NCI-H2196 treated with DMSO at 0.1 percent for 48 hours (cell line): ENCODE data around the gene QRICH2.
A peak's percentile ranks its signal among the peaks of the same experiment; 100 is the strongest.
"Not testable (repeated sequence)": the region's sequence is repeated elsewhere in the genome, so short reads cannot be mapped to it uniquely, and the experiment has no call there.

ENCODE experiments used
- DNase-seq: peaks from one replicate; lab custom pipeline; 2025; ENCODE audit not compliant: unreplicated experiment; lab: John Stamatoyannopoulos, UW

QRICH2 gene

DNA sequence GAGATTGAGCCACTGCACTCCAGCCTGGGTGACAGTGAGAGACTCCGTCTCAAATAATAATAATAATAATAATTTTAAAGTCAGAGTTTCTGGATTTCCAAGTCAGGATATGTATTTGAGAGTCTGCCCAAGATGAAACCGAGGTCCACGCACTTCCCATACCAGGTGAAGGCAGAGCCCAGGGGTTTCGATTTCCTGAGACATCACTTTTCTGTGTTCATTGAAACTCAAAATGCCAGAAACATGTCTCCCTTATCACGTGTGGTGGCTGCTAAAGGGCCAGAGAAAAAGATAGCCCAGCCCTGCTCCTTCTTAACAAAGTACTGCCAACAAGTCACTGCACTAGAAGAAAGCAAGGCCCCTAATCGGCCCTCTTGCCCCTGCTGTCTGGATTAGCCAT lies 57.9 kb downstream of the QRICH2 start:
- DNase-seq, result no peak

DNA sequence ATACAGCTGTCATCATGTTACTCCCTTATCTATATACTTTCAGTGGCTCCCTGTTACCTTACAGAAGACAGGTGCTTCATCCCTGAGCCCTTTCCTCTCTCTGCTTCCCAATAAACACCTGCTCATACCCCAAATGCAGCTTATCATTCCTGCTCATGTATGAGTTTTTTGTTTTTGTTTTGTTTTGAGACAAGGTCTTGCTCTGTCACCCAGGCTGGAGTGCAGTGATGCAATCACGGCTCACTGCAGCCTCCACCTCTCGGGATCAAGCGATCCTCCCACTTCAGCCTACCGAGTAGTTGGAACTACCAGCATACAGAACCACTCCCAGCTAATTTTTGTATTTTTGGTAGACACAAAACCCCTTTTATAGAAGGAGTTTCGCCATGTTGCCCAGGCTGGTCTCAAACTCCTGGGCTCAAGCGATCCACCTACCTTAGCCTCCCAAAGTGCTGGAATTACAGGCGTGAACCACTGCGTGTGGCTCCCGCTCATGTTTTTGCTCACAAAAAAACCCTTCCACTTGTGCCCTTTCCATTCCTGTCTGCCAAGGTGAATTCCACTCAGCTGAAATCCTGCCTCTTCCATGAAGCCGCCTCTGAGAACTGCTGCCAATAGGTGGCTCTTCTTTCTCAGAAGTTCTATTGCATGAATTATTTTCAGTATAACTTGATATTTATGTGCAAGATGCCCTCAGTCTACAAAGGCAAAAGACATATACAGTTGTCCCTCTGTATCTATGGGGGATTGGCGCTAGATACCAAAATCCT lies 59.9 kb downstream of the QRICH2 start:
- DNase-seq, result no peak

DNA sequence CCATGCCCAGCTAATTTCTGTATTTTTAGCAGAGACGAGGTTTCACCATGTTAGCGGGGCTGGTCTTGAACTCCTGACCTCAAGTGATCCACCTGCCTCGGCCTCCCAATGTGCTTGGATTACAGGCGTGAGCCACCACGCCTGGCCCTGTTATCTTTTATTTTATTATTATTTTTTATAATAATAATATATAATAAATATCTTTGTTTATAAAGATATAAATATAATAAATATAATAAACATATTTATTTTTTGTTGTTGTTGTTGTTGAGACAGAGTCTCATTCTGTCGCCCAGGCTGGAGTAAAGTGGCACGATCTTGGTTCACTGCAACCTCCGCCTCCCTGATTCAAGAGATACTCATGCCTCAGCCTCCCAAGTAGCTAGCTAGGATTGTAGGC lies 60.8 kb downstream of the QRICH2 start:
- DNase-seq, result no peak

DNA sequence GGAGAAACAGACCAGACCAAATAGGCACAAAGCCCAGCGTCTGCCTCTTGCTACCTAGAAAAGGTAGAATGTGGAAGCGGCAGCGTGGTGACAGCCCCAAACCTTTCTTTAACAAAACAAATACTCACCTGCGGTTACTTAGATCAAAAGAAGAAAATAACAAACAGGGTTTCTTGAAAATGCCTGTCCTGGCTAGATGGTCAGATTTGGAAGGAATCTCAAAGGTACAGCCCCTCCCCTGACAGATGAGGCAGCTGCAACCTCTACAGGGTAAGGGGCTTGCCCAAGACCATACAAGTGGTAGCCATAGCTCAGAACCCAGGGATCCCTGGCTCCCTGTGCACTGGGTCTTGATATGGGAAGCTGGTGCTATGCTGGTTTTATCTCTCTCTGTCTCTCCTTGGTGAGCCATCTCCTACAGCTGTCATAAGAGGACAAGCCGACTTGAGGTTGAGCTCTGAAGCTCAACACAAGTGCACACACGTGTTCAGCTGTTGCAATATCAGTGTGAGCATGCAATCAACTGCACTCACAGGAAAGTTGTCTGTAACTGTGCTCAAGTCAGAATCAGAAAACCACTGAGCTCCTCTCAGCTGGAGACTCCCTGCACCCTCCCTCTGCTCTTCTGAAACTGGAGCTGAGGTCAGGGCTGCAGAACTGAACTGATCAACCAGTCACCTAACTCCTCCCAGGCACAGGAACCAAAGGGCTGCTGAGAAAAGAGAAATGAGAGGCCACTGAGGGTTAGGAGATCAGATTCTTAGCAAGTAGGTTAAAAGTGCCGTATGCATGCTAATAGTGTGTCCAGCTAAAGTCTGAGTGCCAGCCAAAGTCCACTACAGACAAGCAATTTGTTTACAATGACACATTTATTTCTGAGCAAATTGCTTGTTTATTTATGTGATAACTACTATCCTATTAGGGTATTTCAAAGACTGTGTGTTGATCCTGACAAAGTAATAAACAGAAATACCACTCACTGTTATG lies 61.7 kb downstream of the QRICH2 start:
- DNase-seq, result no peak

DNA sequence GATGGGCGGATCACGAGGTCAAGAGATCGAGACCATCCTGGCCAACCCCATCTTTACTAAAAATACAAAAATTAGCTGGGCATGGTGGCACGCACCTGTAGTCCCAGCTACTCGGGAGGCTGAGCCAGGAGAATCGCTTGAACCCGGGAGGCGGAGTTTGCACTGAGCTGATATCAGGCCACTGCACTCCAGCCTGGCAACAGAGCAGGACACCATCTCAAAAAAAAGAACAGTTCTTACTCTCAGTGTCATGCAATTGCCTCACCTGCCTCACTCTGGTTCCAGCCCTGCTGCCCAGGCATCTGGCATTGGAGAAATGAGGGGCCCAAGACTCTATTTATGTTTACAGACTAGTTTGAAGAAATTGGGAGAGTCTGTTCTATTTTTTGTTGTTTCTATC lies 63.4 kb downstream of the QRICH2 start:
- DNase-seq, result not testable (repeated sequence)

DNA sequence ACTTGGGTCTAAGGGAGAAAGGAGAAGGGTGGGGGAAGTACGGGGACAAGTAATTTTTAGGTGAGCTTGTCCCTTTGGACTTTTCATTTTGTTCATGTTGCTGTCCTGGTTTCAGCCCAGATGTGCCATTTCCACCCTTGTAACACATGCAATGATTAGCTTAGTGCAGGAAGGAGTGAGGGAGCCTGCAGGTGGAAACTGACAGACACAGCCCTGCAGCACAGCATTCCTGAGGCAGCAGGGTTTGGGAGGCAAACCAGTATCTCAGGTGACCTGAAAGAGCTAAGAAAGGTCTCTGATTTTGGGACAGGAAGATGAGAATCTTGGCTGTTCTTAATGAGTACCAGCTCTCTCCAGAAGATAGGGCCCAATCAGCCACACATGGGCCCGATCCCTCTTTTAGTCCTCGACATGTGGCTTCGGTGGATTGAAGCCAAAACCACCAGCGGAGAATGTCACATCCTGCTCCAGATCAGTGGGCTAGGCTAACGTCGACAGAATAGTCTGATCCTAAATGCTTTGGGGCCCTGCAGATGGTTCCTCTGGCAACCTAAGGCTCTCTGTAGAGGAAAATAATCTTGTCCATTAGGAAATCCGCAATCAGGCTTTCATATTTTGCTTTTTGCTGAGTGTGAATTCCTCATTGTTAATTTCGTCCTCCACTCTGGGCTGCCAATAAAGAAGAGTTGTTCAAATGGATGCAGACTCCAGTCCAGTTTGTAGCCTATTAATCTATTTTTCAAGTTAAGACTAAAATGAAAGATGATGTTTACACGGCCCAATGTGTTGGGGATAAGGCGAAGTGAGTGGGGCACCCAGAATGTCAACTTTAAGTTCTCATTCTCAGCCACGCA lies 64.0 kb downstream of the QRICH2 start:
- DNase-seq, result no peak

DNA sequence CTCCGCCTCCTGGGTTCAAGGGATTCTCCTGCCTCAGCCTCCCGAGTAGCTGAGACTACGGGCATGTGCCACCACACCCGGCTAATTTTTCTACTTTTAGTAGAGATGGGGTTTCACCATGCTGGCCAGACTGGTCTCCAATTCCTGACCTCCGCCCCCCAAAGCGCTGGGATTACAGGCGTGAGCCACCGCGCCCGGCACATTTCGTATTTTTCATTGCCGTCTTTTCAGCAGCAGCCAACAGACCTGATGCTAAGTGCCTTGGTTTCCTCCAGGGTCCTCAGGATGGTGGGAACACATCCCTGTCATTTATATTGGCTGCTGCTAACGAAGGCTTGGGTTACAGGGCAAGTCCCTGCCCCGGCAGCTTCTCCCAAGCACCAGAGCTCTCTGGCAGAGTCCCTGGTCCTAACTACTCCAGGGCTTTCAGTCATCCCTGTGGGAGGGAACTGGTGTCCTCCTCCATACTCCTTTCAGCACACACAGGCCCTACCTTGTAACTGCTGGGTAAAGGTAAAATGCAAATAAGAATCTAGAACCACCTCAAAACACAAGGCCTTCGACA lies 66.3 kb downstream of the QRICH2 start:
- DNase-seq, result no peak

DNA sequence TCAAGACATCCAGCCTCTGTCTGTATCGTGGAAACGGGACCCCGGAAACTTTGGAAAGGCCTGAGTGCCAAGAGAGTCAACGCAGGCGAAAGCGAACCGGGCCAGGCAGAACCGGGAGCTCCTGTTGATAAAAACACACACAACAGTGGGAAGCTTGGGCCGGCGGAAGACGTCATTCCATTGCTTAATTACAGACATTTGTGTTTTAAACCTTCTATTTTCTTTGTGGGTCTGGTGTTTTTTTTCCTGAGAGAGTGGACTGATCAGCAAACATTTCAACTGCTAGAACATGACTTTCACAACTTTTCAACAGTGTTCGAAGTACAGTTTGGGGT lies 66.9 kb downstream of the QRICH2 start:
- DNase-seq, result no peak

DNA sequence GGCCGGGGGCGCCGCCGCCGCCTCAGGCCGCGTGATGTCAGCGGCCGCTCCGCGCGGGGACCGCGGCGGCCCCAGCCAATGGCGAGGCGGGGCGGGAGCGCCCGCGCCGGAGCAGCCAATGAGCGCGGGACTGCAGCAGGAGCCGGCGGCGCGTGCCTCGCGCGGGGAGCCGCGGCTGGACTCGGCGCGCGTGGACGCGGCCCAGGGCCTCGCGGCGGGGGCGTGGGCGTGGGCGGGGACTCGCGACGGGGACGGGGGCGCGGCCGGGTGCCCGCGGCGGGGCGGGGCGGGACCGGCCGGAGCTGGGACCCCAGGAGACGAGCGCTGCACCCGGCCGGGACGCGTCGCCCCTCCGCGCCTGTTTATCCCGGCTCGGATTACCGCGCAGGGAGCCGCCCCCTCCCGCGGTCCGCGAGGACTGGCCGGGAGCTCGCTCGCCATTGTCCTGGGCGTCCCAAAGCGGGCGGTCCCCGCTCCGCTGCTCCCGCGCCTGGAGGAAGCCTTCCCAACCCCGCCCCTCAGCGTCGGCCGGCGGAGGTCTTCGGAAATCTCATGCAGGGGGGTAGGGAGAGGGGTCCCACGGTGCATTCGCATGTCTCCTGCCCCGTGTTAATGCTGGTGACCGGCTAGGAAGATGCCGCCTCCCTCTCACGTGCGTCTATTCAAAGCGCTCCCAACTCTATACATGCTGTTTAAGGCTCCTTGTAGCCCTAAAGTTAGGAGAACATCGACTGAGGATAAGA lies 67.4 kb downstream of the QRICH2 start, which contains the start of gene RNF157:
Gene RNF157 (minus strand): TSS at position 33 of the 743 bp plus-strand sequence. CDS start 253 bp downstream, outside the sequence.
- DNase-seq, result peak; percentile 64

DNA sequence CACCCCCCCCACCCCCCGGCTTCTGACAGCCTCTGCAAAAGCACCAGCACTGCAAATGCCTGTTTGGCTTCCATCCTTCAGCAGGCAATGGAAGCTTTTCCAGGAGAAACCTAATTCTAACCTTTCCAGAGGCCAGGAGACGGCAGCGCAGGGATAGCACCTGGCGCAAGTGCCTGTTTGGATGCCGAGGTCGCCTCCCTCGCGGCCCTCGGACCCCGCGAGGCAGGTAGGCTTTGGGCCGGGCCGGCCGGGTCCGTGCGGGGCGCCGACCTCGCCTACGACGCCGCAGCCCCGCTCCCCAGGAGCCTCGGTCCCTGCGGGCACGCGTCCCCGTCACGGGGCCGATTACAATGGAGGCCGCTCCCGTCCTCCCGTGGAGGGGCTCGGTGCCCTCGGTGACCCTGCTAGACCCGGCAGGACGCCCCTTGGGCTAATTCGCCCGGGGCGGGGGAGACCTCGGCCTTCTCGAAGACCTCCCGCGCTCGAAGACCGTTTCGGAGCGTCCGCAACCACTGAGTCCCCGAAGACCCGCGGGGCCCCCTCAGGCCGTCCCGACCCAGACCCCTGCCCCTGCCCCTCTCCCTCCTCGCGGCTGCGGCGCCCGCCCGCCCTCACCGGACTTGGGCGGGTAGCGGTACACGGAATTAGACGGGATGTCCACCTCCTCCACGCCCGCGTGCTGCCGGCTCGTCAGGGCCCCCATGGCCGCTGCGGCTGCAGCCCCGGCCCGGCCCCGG lies 68.4 kb downstream of the QRICH2 start:
- no peak for DNase-seq

DNA sequence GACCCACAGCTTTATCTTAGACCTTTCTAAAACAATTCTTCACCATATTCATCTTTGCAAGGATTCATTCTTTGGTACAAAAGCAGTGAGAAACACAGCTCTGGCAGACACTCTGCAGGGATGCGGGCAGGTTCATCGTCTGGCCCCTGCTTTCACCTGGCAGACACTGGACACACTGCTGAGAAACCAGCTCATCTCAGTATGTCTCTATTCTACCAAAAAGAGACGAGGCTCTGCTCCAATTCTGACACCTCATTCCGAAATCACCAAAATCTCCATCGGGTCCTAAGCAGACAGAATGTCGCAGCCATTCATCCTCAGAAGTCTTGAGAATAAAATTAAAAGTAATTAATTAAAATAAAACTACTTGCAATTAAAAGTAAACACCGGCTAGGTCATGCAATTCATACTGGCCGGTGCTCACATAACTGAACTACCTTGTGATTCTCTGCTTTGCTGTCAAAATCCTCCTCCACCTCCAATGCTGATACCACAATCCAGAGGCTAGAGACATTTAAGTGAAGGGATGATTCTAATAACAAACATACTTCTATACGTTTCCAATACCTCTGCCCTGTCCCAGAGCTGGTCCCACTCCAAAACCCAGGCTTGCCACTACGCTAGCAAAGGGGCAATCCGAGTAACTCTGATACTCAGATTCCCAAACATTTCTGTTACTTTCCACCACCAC lies 69.1 kb downstream of the QRICH2 start:
- DNase-seq, result no peak

DNA sequence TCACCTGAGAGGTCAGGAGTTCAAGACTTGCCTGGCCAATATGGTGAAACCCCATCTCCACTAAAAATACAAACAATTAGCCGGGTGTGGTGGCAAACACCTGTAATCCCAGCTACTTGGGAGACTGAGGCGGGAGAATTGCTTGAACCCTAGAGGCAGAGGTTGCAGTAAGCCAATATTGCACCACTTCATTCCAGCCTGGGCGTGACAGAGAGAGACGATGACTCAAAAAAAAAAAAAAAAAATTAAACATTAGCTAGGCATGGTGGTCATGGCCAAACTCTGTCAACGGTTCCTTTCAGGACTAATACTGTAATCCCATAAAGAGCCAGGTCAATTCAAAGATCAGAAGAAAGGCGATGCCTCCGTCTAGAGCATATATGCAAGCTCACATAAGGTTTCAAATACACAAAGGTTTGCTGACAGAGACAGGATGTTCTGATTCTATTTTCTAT lies 70.2 kb downstream of the QRICH2 start:
- no peak for DNase-seq

DNA sequence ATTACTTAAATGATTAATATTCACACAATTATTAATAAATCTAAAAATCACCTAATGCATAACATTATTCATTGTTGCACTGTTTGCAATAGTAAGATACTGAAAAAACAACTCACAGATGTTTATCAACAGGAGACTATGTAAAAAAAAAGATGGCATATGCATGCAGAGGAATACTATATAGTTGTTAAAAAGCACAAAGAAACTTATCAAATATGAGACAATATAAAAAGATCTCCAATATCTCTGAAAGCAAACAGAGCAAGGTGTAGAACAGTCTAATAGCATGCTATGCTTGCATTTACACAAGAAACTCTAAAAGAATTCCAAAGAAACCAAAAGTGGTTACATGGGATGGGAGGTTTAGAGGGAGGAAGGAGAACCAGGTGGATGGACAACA lies 71.5 kb downstream of the QRICH2 start:
- no peak for DNase-seq

DNA sequence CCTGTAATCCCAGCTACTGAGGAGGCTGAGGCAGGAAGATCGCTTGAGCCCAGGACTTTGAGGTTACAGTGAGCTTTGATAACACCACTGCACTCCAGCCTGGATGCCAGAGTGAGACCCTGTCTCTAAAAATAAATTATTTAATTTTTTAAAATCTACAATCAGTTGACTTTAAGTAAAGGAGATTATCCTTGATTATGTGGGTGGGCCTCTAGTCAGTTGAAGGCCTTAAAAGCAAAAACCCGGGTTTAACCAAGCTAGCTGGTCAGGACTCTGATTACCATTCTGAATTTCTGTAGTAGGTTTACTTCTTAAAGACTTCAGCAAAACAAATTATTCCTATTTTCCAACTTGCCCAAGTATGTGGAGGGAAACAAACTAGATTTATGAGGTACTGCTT lies 72.2 kb downstream of the QRICH2 start:
- no peak for DNase-seq

DNA sequence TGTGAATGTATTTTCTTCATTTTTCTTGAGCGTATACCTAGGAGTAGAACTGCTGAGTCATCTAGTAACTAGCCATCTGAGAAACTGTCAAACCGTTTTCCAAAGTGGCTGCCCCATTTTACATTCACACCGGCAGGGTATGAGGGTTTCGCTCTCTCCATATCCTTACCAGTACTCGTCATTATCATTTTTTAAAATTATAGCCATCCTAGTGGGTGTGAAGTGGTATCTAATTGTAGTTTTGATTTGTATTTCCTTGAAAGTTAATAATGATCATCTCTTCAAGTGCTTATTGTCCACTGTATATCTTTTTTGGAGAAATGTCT lies 73.8 kb downstream of the QRICH2 start:
- no peak for DNase-seq

DNA sequence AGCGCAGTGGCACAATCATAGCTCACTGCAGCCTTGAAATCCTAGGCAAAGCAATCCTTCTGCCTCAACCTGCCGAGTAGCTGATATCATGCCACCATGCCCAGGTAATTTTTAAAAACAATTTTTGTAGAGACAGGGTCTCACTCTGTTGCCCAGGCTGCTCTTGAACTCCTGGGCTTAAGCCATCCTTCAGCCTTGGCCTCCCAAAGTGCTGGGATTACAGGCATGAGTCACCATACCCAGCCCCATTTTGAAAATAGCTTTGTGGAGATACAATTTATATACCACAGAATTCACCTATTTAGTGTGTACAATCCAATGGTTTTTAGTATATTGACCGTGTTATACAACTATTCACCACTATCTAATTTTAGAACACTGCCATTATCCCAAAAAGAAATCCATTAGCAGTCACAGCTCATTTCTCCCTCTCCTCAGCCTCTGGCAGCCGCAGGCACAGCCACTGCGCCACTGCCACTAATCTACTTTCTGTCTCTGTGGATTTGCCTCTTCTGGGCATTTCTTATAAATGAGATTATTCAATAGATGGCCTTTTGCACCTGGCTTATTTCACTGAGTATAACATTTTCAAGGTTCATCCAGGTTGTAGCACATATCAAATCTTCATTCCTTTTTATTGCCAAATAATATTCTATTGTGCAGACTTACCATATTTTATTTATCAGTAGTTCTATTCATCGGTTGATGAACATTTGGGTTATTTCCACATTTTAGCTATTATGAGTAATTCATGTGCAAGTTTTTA lies 74.3 kb downstream of the QRICH2 start:
- DNase-seq, result no peak

DNA sequence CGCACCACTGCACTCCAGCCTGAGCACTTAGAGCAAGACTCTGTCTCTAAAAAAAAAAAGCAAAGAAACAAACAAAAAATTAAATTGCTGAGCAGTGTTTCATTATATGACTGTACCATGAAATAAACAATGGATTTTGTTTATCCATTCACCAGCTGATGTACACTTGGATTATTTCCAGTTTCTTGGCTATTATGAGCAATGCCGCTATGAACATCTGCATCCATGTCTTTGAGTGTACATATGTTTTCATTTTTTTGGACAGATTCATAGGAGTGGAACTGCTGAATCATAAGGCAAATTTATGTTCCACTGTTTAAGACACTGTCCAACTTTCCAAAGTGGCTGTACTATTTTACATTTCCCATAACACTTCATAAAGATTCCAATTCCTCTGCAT lies 75.7 kb downstream of the QRICH2 start:
- no peak for DNase-seq

DNA sequence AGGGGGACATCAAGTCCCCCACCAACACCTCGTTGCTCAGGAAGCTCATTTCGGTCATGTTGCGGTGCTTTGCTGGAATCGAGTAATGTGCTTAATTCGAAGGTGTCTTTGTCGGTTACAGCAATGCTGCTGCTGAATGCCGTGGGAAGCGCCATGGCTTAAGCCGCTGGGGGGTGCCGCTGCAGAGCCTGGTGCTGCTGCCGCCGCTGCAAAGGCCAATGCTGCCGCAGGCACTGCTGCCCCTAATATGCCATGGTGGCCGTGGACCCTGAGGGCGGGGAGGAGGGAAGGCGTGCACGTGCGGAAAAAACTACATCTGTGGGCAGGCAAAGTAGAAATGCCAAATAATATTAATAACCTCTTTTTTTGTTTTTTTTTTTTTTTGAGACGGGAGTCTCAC lies 81.3 kb downstream of the QRICH2 start:
- DNase-seq, result not testable (repeated sequence)
